Left hindlimb (tissue), 1 donor: ENCODE results near the gene MBTPS2.
"Not testable (repeated sequence)": the region's sequence is repeated elsewhere in the genome, so short reads cannot be mapped to it uniquely, and the experiment has no call there.

Experiments used
- DNase-seq: peaks from one replicate; pipeline ENCODE4 v3.0.0-alpha.2; 2018

The MBTPS2 gene

DNA sequence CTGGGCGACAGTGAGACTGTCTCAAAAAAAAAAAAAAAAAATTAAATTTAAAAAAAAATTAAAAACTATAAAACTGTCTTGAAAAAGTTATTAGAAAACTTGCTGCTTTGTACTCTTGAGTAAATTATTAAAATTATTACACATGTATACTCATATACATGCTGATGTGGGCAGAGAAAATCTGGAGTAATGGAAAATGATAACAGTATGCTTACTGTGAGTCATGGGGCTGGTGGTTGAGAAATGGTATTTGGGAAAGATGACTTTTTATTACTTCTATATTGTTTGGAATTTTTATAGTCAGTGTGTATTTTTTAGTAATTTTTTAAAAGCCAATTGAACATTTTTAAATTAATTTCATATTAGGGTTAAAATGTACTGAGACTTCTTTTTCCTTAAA lies 23.8 kb downstream of the MBTPS2 start:
- no peak for DNase-seq

DNA sequence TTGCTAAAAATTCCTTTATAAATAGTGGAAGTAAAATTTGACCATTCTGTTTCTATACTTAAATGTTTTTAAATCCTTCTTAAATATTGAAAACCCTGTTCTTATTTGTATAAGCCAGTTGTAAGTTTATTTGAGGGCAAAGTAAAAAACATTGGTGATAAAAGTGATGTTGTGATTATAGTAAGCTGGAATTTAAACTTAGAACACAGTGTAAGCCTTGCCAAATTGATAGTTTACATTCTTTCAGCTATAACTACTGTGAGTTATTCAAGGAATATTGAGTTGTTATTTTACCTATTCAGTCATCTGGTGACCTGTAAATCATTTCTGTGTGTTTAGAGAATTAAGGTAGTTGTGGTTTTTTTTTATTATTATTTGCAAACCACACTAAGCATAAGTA lies 26.0 kb downstream of the MBTPS2 start:
- no peak for DNase-seq

DNA sequence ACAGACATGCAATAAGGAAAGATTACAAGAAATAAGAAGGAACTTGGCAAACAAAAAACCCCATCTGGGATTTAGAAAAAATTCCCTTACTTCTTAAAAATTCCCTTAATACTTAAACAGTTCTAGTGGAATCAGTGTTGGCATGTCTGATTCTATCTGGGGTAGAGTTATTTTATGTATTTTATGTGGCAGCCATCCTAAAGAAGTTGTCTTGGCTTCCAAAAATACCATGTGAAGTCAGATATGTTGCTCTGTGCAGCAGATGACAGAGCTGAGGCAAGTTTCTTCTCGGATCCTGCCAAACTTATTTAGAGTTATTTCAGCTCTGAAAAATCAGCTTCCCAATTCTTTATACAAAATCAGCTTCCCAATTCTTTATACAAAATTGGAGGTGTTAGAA lies 31.1 kb downstream of the MBTPS2 start:
- DNase-seq = no peak

DNA sequence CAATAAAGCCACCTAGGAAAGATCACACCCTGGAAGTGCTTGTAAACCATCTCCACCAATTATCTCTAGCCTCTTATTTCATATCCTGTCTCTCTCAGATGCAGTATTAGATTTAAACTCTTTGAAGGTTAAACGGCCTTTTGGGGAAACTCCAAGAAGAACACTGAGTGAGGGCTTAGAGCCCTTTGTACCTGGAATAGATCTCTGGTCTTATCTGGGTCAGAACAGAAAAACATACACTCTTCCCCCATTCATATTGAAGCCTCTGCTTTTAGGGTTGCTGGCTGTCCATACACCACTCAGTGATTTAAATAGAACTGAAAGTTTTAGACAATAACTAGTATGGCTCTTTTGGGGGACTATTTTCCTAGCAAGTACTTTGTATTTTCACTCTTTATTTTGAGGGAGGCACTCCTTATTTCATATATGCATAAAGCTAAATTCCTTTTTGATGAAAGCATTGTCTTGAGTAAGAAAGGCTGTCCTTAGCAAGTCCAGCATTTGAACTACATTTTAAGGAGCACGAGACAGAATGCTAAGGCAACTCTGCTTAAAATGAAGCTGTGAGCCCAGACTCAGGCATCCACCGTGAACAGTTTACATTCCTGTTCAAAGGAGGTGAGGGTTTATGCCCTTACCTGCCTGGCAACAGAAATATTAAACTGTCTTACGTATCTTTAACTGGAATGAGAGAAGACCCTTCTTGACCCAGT lies 33.8 kb downstream of the MBTPS2 start:
- DNase-seq = no peak

DNA sequence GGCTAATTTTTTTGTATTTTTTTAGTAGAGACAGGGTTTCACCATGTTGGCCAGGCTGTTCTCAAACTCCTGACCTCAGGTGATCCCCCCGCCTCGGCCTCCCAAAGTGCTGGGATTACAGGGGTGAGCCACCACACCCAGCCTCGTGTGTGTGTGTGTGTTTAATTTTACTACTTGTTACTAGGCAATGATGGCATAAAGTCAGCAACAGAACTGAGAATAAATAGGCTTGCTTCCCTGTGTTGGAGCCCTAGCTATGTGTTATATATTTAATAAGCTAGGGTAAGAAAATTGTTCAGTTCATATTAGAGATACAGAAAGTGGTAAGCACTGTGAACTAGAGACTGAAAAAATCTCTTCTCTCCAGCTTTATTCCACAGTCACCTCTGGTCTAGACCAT lies 34.8 kb downstream of the MBTPS2 start:
- DNase-seq = not testable (repeated sequence)

DNA sequence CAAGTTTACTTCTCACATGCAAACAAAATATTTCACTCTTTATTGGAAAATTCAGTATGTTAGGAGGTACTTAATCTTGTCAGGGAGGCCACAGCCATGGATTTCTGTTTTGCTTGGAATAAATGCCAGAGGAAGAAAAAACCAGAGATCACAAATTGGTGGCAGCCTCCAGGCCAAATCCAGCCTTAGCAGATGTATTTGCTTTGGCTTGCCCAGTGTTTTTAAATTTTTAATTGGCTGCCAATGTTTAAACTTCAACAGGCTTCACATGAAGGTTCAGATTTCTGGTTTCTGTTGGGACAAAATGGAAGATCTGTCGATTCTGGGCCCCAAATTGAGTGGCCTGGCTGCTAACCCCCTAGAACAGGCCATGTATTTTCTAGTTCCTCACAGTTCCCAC lies 35.6 kb downstream of the MBTPS2 start:
- DNase-seq = no peak

DNA sequence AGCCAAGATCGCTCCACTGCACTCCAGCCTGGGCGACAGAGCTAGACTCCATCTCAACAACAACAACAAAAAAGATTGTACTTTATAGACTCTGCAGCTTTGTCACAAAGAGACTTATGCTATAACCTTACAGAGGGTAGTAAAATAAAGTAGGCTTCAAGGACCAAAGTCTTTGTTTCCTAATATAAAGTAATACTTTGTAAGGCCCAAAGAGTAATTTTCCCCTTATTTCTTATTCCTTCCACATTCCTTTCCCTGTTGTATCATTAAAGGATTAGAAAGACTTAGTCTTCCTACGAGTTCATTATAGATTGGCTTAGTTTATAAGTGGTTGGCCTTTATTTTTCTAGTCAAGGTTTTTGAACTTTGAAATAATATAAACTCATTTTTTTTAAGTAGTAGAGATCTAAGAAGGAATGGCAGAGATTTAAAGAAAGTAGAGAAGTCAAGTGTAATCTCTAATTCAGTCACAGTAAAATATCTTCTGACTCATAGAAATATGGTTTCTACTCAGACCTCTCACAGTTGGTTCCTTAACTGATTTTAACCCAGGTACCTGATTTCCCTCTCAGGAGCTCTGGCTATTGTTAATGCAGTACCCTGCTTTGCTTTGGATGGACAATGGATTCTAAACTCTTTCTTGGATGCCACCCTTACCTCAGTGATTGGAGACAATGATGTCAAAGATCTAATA lies 42.6 kb downstream of the MBTPS2 start:
- DNase-seq = no peak

DNA sequence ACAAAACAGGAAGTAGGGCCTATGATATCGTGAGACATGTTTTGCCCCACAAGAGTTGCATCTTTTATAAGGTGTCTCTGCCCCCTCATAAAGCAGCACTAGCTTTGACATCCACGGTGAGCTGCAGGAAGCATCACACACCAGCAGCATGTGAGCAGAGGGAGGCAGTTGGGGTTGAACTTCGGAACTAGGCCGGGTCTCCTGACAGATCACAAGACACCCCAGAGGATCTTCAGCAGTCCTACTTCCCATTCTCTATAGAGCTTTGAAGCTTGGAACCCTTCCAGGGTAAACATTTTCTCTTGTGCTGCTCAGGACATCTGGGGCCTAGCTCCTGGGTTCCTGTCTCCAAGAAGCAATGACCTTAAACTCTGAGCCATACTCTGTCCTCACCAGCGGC lies 43.8 kb downstream of the MBTPS2 start:
- DNase-seq = no peak

DNA sequence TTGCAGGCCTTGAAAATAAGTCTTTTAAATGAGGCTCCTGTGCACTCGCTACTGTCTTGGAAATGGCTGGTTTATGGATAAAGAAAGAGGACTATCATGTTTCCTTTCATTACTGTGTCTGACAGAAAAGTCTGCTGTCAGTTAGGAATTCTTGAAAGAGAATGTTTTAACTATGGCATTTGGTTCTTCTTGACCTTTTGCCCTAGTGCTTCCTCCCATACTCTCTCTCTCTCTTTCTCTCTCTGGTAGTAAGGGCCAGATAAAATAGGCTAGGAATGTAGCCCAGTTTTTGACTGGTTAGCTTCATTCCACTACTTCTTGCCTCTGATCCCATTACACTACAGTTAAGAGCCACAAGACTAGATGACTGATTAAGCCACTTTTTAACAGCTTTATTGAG lies 46.2 kb downstream of the MBTPS2 start:
- DNase-seq = no peak

DNA sequence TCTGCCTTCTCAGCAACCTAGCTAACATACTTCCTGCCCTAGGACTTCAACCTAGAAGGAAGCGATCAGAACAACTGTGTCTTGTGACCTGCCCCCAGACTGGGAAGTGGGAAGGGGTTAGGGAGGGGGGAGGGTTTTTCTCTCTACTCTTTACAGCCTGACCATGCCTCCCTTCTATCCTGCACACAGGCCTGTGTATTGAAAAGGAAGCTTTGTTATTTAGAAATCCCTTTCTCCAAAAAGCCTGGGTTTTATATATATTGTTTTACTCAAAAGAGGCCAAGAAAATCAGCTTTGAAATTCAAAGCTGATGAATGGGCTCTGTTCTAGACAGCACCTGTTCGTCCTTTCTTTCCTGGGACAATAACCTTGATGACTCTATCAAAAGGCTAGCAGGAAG lies 65.9 kb downstream of the MBTPS2 start:
- no peak for DNase-seq

DNA sequence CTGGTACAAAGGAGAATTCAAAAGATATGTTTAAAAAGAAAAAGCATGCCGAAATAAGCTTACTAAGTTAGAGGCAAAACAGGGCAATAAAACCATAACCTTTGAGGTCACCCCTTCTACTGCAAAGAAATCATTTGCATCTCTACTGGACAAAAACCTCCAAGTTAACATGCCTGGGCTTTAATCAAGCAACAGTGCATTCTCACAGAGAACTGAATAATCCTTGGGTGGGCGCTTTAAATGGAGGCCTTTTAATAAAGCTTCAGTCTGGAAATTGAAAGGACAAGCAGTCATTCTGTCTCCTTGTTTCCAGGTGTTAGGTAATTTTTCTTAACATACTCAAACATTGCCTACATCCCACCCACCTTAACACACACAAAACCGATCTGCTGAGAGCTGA lies 66.5 kb downstream of the MBTPS2 start:
- no peak for DNase-seq

DNA sequence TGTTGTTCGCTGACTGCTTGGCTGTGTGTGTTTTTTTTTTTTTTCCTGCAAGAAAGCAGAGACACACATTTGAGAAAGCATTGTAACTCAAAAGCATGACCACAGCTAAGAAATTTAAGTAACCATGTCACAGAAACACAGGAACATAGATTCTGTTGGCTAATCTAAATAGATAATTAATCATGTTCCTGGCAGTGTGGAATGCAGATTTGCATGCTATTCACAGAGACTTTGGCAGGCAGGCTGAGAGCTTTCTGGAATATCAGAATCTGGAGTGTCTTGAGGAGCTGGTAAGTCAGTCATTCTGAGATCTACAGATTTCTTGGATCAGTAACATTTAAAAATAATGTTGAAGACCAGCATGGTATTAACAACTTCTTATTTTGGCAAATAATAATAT lies 67.8 kb downstream of the MBTPS2 start:
- no peak for DNase-seq

DNA sequence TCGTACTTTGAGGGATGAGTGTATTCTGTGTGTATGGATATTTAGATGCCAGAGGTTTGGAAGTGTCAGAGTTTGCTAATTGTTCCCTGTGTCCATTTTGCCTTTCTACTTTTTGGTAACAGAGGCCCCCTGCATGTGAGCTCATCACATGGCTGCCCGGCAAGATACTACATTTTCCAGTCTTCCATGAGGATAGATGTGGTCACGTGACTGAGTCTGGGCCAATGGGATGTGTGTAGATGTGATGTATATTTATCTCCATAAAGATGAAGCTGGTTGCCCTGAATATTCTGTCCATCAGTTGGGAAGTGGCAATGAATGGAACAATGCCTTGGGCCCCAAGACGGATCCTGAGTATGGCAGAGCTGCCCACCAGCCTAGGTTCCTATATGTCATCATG lies 72.1 kb downstream of the MBTPS2 start:
- no peak for DNase-seq

DNA sequence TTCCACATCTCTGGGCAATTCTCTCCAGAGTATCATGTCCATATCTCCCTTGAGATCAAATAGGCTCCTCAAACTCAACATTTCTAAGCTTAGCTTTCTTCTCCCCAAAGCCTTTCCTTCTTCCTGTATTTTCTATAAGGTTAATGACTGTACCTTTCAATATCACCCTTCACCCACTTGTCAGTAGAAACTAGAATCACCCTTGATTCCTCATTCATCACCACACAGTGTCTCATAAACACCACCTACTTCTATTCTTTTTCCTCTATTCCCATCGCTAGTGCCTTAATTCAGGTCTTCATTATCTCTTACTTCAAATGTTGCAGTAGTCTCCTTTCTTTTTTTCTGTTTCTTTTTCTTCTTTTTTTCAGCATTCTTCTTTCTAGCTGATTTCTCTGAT lies 72.8 kb downstream of the MBTPS2 start:
- no peak for DNase-seq

DNA sequence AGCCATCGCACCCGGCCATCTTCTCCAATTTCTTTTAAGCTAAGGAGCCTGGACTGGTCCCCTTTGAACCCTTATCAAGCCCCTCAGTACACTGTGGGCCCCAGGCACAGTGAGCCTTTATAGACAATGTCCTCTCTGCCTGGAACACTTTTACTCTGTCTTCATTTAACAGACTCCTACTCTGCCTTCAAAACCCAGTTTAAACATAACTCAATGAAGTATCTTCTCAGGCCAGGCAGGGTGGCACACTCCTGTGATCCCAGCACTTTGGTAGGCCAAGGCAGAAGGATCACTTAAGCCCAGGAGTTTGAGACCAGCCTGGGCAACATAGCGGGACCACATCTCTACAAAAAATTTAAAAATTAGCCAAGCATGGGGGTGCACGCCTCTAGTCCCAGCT lies 73.6 kb downstream of the MBTPS2 start:
- DNase-seq = no peak

DNA sequence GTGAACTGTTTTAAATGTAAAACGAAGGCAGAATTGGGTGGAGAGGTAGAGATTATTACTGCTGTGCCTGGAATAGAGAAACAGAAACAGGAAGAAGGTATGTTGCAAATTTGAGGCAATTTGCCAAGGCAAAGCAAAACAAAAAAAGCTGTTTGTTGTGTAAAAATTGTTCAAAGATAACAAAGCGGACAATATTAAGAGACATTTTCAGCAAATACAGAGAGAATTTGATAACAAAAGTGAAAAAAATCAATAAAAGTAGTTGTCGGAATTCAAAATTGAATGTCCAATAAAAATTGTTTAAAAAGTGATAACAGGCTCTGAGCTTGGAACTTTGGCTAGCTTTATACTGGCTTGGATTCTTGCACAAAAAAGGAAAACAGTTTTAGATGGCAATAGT lies 86.7 kb downstream of the MBTPS2 start:
- no peak for DNase-seq

DNA sequence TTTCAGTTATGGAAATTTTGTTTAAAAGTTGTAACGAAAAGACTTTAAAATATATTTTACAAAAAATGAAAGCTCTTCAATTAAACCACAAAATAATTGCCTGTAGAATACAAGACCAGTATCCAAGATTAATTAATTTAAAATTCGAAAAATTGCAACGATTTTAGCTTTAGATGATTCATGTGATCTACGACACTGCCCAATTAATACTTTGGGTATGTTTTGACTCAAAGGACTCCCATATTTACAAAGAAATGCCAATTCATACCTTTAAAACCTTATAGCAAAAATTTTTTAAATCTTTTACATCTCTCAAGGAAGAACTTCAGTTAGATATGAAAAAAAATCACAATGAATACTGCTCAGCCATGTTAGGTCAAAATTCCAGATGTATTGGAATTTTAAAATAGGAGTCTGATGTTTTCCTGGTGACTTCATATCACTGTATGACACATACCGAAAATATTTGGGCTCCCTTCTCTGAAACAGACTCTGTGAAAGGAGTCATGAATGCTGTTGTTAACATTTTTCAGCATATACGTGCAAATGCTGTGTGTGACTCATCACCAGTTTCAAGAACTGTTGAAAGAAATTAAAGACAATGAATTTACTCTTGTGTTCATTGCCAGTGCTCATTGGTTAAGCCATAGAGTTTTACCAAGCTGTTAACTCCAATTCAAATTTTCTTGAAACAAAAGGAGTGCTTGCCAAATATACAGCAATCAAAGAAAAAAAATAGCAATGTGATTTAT lies 87.3 kb downstream of the MBTPS2 start:
- no peak for DNase-seq

DNA sequence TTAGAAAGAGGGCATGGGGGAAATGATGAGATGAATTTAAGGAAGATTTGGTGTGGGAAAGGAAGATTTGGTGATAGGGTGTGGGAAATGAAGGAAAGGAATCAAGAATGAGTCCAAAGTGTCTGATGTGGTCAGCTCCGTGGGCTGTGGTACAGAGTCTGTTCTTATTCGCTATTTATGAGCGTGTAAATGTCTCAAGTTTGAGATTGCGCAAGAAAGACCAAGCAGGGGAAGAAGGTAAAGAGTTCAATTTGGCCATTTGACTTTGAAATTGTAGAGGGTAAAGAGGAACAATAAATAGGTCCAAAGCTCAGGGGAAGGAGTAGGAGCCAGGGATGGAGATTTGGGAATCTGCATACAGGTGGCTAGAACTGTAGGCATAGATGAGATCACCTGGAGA lies 89.8 kb downstream of the MBTPS2 start:
- no peak for DNase-seq

DNA sequence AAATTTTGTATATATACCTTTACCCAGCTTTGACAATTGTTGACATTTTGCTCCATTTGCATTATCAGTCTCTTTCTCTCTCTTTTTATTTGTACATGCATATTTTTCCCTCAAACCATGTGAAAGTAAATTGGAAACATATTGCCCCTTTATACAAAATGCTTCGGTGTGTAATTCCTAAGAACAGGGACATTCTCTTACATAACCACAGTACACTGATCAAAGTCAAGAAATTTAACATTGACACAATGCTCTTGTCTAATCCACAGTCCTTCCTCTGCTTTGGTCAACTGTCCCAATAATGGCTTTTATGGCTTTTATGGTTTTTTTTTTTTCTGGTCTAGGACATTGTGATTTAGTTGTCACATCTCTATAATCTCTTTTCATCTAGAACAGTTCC lies 91.6 kb downstream of the MBTPS2 start:
- DNase-seq = no peak

DNA sequence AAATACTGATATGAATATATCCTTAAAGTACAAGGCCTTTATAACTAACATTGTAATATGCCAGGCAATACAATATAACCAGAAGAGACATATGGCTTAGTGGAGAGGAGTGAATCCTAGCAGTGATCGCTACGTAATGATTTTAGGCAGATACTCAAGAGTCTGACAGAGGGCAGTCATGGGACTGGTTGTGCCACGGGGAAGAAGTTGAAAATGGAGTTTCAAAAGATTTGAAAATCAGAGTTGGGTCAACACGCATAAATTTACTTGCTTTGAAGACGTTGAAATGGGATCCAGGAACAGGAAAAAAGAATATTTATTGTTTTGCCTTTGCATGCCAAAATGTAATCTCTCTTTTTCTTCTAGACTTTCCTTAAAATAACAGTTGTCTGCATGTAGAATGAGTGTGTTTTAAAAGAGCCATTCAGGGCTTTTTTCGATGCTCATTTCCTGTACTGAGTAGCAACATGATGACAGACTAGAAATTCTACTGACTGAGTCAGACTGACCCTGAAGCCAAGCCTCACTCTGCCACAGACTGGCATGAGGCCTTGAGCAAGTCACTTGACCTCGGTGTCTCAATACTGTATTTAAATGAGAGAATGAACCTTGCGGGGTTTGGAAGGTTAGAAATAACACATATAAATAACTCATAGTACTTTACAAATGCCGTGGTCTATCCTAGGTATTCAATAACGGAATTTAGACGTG lies 93.0 kb downstream of the MBTPS2 start:
- no peak for DNase-seq

DNA sequence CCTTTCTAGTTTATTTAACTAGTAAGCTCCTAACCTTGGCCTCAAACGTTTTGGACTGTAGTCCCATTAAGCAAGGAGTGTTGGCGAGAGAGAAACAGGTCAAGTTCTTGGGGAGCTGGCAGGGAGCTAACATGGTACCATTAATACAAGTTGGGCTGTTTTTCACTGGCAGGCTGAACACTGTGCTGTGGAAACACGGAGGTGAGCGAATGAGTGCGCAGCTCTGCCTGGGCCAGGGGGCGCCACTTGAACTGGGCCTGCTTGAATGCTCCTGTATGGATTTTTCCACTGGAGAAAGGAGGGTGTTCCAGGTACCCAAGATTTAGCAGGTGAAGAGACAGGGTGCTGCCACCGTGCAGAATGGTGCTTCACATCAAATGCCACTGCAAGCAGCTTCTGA lies 93.7 kb downstream of the MBTPS2 start:
- DNase-seq = no peak

DNA sequence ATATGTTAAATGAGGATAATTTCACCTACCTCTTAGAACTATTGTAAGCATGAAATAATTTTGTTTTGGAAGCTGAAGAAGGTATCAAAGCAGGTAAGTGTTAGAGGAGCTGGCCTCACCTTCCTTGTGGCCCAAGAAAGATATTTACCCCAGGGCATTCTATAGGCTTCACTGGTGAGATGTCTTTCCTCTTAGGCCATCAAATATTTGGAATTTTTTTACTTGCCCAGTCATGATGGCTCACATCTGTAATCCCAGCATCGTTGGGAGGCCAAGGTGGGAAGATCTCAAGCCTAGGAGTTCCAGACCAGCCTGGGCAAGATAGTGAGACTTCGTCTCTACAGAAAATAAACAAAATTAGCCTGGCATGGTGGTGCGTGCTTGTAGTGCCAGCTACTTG lies 95.0 kb downstream of the MBTPS2 start:
- DNase-seq = no peak
